GM23248 (cell line): Measurements from ENCODE around the gene ISG15.

ENCODE experiments used
- EZH2 ChIP-seq: fragments of 200-600 bp; sonication (generic); IDR thresholded peaks from 2 replicates; pipeline ENCODE4 v1.6.1; 2018; ENCODE audit warnings: antibody characterized with exemption, mild to moderate bottlenecking; ENCODE audit not compliant: insufficient read depth, poor library complexity, severe bottlenecking
- EZH2phosphoT487 ChIP-seq: fragments of 200-600 bp; sonication (generic); IDR thresholded peaks from 2 replicates; pipeline ENCODE4 v1.6.1; 2018; ENCODE audit warnings: antibody characterized with exemption, moderate library complexity, mild to moderate bottlenecking, low read depth; ENCODE audit not compliant: insufficient read depth

DNA sequence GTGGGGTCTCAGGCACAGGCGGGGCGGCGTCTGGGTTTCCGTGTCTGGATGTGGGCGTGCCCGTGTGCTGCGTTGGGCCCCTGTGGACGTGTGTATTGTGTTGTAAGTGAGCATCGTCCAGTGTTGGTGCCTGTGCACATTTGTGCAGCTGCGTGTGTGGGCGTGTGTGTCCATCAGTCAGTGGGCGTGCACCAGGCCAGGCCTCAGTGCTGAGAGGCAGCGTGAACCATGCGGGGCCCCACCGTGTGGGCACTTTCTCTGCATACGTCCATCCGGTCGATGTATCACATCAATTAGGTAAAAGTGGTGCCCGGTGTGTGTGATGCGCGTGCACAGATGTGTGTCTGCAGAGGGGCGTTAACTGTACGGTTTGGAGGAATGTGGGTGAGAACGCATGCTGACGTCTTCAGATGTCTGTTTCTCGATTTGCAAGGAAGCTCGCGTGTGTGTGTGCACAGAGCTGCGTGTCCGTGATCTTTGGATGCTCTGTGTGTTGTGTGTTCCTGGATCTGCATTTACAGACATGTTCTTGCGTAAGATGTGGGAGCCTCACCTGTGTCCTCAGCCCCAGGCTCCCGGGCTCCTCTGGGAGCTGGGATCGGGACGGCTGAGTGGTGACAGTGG is 31.3 kb downstream of the ISG15 start:
- no peak for TF ChIP-seq EZH2
- no peak for TF ChIP-seq EZH2phosphoT487
